Esophagus muscularis mucosa (tissue), 4 donors: Measurements from ENCODE around the gene RPS19BP1. TPM values are rescaled to one million over a fixed set of nuclear protein-coding genes. Genes with fewer than 3 reads are reported as not detected.

Source experiments
- DNase-seq: peaks from one replicate; pipeline ENCODE4 v3.0.0-alpha.2; 2017; ENCODE audit errors: extremely low spot score
- H3K27ac ChIP-seq, 4 donors: fragments of 200-600 bp; sonication (generic); replicated peaks in 1 of 4; 1 replicate in 3 of 4; 2 replicates in 1 of 4; pipeline ENCODE4 v1.5.1; 2016 to 2019; ENCODE audit warnings: mild to moderate bottlenecking in 1 of 4
- H3K27me3 ChIP-seq, 4 donors: fragments of 200-600 bp; sonication (generic); one replicate each; pipeline versions ENCODE4 v1.5.1 to v1.6.0; 2016 to 2019
- H3K36me3 ChIP-seq, 4 donors: fragments of 200-600 bp; sonication (generic); one replicate each; pipeline ENCODE4 v1.5.1; 2016 to 2019
- H3K4me1 ChIP-seq, 4 donors: fragments of 200-600 bp; sonication (generic); one replicate each; pipeline ENCODE4 v1.5.1; 2016 to 2019
- H3K4me3 ChIP-seq, 4 donors: fragments of 200-600 bp; sonication (generic); 1 replicate in 2 of 4; 2 replicates in 2 of 4; pipeline ENCODE4 v1.5.1; 2016 to 2019; ENCODE audit warnings: mild to moderate bottlenecking in 4 of 4, moderate library complexity in 1 of 4
- H3K9me3 ChIP-seq, 4 donors: fragments of 200-600 bp; sonication (generic); 1 replicate in 3 of 4; 2 replicates in 1 of 4; pipeline ENCODE4 v1.5.1; 2016 to 2019
- CTCF ChIP-seq, 3 experiments: fragments of 200-600 bp in 2 of 3; fragments of 450-650 bp in 1 of 3; sonication (generic) in 2 of 3; IDR thresholded peaks; one replicate each; pipeline ENCODE4 v1.5.1; 2017 to 2019; ENCODE audit warnings: antibody characterized with exemption in 3 of 3, mild to moderate bottlenecking in 2 of 3, moderate library complexity in 1 of 3
- EP300 ChIP-seq: sonication (generic); formaldehyde crosslinking; IDR thresholded peaks from one replicate; pipeline ENCODE4 v1.6.1; 2017; ENCODE audit warnings: antibody characterized with exemption
- POLR2A ChIP-seq: fragments of 450-650 bp; IDR thresholded peaks from one replicate; pipeline ENCODE4 v1.6.1; 2017; ENCODE audit warnings: antibody characterized with exemption, moderate library complexity, mild to moderate bottlenecking, low read depth
- POLR2AphosphoS5 ChIP-seq, 2 donors: sonication (generic); formaldehyde crosslinking; IDR thresholded peaks; one replicate each; pipeline ENCODE4 v1.6.1; 2017; ENCODE audit warnings: antibody characterized with exemption in 2 of 2
- WGBS: methylation state at CpG from one replicate; pipeline ENCODE4 v1.1.5; 2018; 5-methylcytosine and 5-hydroxymethylcytosine counted together
- intact Hi-C: fragments of 100-400 bp; cut with DNase I; formaldehyde crosslinking; loops from one replicate; pipeline ENCODE4 v1.15.1; 2023
- total RNA-seq, 4 donors: library from RNA; depleted of rRNA; stranded (reverse); fragments of >200 nt; gene quantifications; one replicate each; pipeline versions ENCODE4 v1.1.0 to v1.2.1, GENCODE V29; 2016

The RPS19BP1 gene, protein sequence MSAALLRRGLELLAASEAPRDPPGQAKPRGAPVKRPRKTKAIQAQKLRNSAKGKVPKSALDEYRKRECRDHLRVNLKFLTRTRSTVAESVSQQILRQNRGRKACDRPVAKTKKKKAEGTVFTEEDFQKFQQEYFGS
- 100 to 1,000 TPM; 158 to 202 (median 177) TPM for total RNA-seq

DNA sequence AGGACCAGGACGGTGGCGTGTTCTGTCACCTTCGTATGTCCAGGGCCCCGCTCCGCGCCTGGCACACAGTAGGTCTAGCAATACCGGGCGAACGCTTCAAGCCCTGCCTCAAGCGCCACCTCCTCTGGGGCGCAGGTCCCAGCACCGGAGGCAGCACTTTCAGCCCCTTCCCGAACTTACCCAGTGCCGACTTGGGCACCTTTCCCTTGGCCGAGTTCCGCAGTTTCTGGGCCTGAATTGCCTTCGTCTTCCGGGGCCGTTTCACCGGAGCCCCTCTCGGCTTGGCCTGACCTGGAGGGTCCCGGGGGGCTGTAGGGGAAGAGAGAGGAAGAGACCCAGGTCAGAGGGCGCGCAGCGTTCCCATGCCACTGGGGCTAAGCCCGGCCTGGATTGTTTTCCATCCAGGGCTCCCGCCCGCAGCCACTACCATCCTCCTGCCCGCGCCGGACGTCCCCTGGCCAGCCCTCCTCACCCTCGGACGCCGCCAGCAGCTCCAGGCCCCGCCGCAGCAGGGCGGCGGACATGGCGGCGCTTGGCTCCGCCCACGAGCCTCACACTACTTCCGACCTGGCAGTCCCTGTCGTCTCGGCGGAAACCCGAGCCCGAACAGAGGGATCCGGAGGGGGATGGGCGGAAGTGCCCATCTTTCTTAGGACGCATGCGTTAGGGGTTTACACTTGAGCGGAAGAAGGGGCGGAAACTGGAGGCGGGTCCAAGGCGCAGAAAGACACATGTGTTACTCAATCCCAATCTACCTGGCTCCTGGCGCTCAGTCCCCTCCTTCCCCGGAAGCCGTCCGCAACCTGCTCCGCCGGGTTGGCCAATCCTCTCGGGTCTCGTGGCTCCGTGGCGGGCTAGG is at the start of gene RPS19BP1:
Gene RPS19BP1 (minus strand): TSS at position 534 of the 859 bp plus-strand sequence. CDS start 10 bp downstream, at position 524.
- H3K27me3 ChIP-seq = no peaks in the 10 kb centered on the region
- H3K4me3 ChIP-seq = peak within 1 kb of the TSS; percentile 78 to 95 (median 86)
- DNase-seq = peak; percentile 99
- 1% methylated on average over 41 of the region's 67 CpGs for WGBS
- H3K9me3 ChIP-seq = no peaks in the 10 kb centered on the region
- TF ChIP-seq POLR2A (peak; percentile 77), CTCF (IDR thresholded peaks at IDR 0.05) (peak in 1 of 3 experiments; percentile 27), EP300 (no peak), POLR2AphosphoS5 (IDR thresholded peaks at IDR 0.05) (peak; percentile 94 to 98)
- H3K36me3 ChIP-seq = peaks cover 0 to 30% (median 22%) of the 10 kb centered on the region in 4 donors
- peak within 1 kb of the TSS; percentile 91 to 96 (median 92) for H3K27ac ChIP-seq
- intact Hi-C loops = loop anchor here (5.0 kb wide), 1 partner anchor 815 kb away; the partner anchor contains the start of gene ADSL
- H3K4me1 ChIP-seq = peaks cover 51 to 63% (median 58%) of the 10 kb centered on the region in 4 donors

- Histone ChIP-seq H3K4me1 (no peaks in the 10 kb centered on the region), H3K9me3 (no peaks in the 10 kb centered on the region), H3K4me3 (no peak overlapping the region), H3K27ac (no peak overlapping the region), H3K27me3 (peaks cover 0 to 51% (median 0%) of the 10 kb centered on the region in 4 donors), H3K36me3 (no peaks in the 10 kb centered on the region)
- TF ChIP-seq CTCF (IDR thresholded peaks at IDR 0.05) (no peak), EP300 (no peak), POLR2AphosphoS5 (IDR thresholded peaks at IDR 0.05) (no peak), POLR2A (no peak)
- intact Hi-C loops = no loop called here
- WGBS = 93% methylated on average over 8 of the region's 8 CpGs
- no peak for DNase-seq
Observed at GRCh38 chr22:39581303-39581702, 48.8 kb upstream of the RPS19BP1 start.

DNA sequence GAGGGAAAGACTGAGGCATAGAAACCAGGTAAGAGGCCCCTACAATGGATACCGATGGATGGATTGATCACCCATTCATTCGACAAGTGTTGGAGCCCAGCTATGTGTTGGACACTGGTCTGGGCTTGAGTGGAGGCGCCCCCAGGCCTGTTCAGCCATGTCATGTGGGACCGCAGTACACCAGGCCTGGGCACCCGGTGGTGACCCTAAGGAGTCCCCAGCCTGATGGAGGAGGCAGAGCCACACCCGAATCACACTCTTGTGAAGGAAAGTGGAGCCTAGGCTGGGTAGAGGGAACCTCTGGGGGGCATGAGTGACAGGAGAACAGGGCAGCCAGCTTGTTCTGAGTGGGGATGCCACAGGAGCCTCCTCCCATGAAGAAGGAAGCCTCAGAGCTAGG is 48.2 kb upstream of the RPS19BP1 start:
- no peak for TF ChIP-seq EP300
- no peak for TF ChIP-seq POLR2AphosphoS5 (IDR thresholded peaks at IDR 0.05)
- no peak for TF ChIP-seq POLR2A
- no peak for TF ChIP-seq CTCF (IDR thresholded peaks at IDR 0.05)
- DNase-seq = no peak
- no peaks in the 10 kb centered on the region for H3K36me3 ChIP-seq
- no peaks in the 10 kb centered on the region for H3K9me3 ChIP-seq
- WGBS = 97% methylated on average over 6 of the region's 6 CpGs
- intact Hi-C loops = no loop called here
- no peak overlapping the region for H3K27ac ChIP-seq
- peaks cover 0 to 51% (median 0%) of the 10 kb centered on the region in 4 donors for H3K27me3 ChIP-seq
- H3K4me1 ChIP-seq = no peaks in the 10 kb centered on the region
- no peak overlapping the region for H3K4me3 ChIP-seq

DNA sequence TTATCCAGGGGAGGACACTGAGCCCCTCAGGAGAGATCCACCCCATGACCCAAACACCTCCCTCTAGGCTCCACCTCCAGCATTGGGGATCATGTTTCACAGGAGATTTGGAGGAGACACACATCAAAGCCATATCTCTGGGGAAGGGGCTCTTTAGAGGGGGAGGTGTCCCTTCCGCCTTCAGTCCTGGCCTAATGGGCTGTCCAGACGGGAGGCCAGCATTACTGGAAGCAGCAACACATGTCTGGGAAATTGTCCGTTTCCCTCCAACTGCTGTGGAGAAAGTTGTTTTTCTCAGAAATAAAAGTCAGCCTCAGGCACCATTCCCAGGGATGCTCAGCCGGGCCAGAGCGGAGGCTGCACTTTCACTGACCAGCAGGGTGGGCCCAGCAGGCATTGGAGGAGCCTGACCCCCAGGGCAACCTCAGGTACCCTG is 47.5 kb upstream of the RPS19BP1 start:
- Histone ChIP-seq H3K27ac (no peak overlapping the region), H3K27me3 (peaks cover 0 to 51% (median 0%) of the 10 kb centered on the region in 4 donors), H3K36me3 (no peaks in the 10 kb centered on the region), H3K4me3 (no peak overlapping the region), H3K9me3 (no peaks in the 10 kb centered on the region), H3K4me1 (no peaks in the 10 kb centered on the region)
- WGBS = 30% methylated on average over 4 of the region's 5 CpGs
- intact Hi-C loops = no loop called here
- TF ChIP-seq POLR2A (no peak), CTCF (IDR thresholded peaks at IDR 0.05) (no peak), EP300 (no peak), POLR2AphosphoS5 (IDR thresholded peaks at IDR 0.05) (no peak)
- no peak for DNase-seq
